OCI-LY1 (cell line): ENCODE data around the gene DOCK4.

ENCODE experiments used
- H2AFZ ChIP-seq: fragments of 200-600 bp; sonication (generic), shearing (Covaris generic); 2 replicates; pipeline ENCODE4 v1.6.0; 2014; ENCODE audit warnings: antibody characterized with exemption, mild to moderate bottlenecking, low read length
- H3F3A ChIP-seq: fragments of 200-600 bp; sonication (generic), shearing (Covaris generic); 2 replicates; pipeline ENCODE4 v1.6.0; 2014; ENCODE audit warnings: mild to moderate bottlenecking, antibody characterized with exemption, low read length, moderate library complexity; ENCODE audit not compliant: insufficient read depth
- H3K27ac ChIP-seq: fragments of 200-600 bp; sonication (generic); 2 replicates; pipeline ENCODE4 v1.5.1; 2014; ENCODE audit warnings: low read length, mixed run types, mild to moderate bottlenecking, low read depth; ENCODE audit not compliant: poor library complexity, severe bottlenecking
- H3K27me3 ChIP-seq: fragments of 200-600 bp; sonication (generic); 2 replicates; pipeline ENCODE4 v1.6.0; 2014; ENCODE audit warnings: antibody characterized with exemption, mild to moderate bottlenecking, low read length, moderate library complexity; ENCODE audit not compliant: insufficient read depth
- H3K36me3 ChIP-seq: fragments of 200-600 bp; sonication (generic); 2 replicates; pipeline ENCODE4 v1.6.1; 2014; ENCODE audit warnings: mild to moderate bottlenecking, antibody characterized with exemption, low read length, moderate library complexity, mixed read lengths; ENCODE audit not compliant: insufficient read depth
- H3K4me1 ChIP-seq: fragments of 200-600 bp; sonication (generic); 2 replicates; pipeline ENCODE4 v1.5.1; 2014; ENCODE audit warnings: mild to moderate bottlenecking, low read length, moderate library complexity; ENCODE audit not compliant: insufficient read depth, severe bottlenecking
- H3K4me2 ChIP-seq: fragments of 200-600 bp; sonication (generic), shearing (Covaris generic); 2 replicates; pipeline ENCODE4 v1.6.1; 2014; ENCODE audit warnings: low read length
- H3K4me3 ChIP-seq: fragments of 200-600 bp; sonication (generic); 2 replicates; pipeline ENCODE4 v1.5.1; 2014; ENCODE audit warnings: low read length, low read depth, mild to moderate bottlenecking, mixed read lengths; ENCODE audit not compliant: poor library complexity, severe bottlenecking
- H3K79me2 ChIP-seq: fragments of 200-600 bp; shearing (Covaris generic); 2 replicates; pipeline ENCODE4 v1.6.1; 2016; ENCODE audit warnings: mixed run types, low read length, mixed read lengths; ENCODE audit not compliant: insufficient read depth
- H3K9ac ChIP-seq: fragments of 200-600 bp; sonication (generic), shearing (Covaris generic); 2 replicates; pipeline ENCODE4 v1.6.1; 2014; ENCODE audit warnings: mild to moderate bottlenecking, low read length, mixed read lengths
- H3K9me2 ChIP-seq: fragments of 200-600 bp; sonication (generic), shearing (Covaris generic); 2 replicates; pipeline ENCODE4 v1.6.1; 2014; ENCODE audit warnings: low read depth, mild to moderate bottlenecking, low read length, mixed read lengths
- H3K9me3 ChIP-seq: fragments of 200-600 bp; shearing (Covaris generic); 2 replicates; pipeline ENCODE4 v1.6.1; 2014; ENCODE audit warnings: low read length, mixed read lengths
- H4K20me1 ChIP-seq: fragments of 200-600 bp; sonication (generic), shearing (Covaris generic); 2 replicates; pipeline ENCODE4 v1.6.0; 2016; ENCODE audit warnings: mild to moderate bottlenecking, low read length; ENCODE audit not compliant: insufficient read depth
- EZH2 ChIP-seq: fragments of 200-600 bp; sonication (generic), shearing (Covaris generic); IDR thresholded peaks from 2 replicates; pipeline ENCODE4 v1.8.0; 2017; ENCODE audit warnings: borderline replicate concordance, mixed run types, mild to moderate bottlenecking, antibody characterized with exemption, low read length, moderate library complexity, mixed read lengths
- TF ChIP-seq, protein P1 (sequence below): fragments of 200-600 bp; sonication (generic), shearing (Covaris generic); IDR thresholded peaks from 2 replicates; pipeline ENCODE4 v1.5.1; 2017; ENCODE audit warnings: mild to moderate bottlenecking, antibody characterized with exemption, low read length, moderate library complexity, mixed read lengths

Gene DOCK4

DNA sequence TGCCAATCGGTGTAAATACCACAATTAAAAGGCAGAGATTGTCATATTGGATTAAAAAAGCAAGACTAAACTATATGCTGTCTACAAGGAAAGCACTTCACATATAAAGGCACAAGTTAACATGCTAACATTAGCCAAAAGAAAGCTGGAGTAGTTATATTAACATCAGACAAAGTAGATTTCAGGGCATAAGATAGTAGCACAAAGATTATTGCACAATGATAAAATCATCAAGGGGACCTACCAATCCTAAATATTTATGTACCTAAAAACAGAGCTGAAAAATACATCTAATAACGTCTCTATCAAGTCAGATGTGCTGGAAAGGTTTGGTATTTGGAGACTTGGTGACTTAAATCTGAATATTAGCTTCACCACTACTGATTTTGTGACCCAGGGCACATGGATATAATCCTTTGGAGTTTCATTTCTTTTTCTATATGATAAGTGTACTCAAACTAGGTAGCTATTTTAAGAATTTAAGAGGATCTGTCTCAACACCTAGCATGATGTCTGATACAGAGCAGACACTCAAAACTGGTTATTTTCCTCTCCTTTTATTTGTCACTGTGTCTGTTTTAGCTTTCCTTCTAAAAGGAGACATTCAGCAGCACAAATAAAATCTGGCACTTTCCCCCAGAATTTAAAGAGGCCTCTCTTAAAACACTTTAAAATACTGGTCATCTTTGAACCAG lies 156.5 kb downstream of the DOCK4 start:
- Histone ChIP-seq H3K27ac (no peak overlapping the region), H3K36me3 (no peaks in the 10 kb centered on the region), H3K4me2 (no peak overlapping the region), H4K20me1 (no peaks in the 10 kb centered on the region), H3K27me3 (no peaks in the 10 kb centered on the region), H3K9me3 (0 out of 2 replicates have a peak, but pooled peaks cover 2% of the 10 kb centered on the region), H3F3A (no peaks in the 10 kb centered on the region), H3K4me1 (no peaks in the 10 kb centered on the region), H2AFZ (no peak overlapping the region), H3K9me2 (no peaks in the 10 kb centered on the region), H3K4me3 (no peak overlapping the region), H3K79me2 (no peaks in the 10 kb centered on the region), H3K9ac (no peak overlapping the region)
- no peak for TF ChIP-seq EZH2
- TF ChIP-seq, protein P1, sequence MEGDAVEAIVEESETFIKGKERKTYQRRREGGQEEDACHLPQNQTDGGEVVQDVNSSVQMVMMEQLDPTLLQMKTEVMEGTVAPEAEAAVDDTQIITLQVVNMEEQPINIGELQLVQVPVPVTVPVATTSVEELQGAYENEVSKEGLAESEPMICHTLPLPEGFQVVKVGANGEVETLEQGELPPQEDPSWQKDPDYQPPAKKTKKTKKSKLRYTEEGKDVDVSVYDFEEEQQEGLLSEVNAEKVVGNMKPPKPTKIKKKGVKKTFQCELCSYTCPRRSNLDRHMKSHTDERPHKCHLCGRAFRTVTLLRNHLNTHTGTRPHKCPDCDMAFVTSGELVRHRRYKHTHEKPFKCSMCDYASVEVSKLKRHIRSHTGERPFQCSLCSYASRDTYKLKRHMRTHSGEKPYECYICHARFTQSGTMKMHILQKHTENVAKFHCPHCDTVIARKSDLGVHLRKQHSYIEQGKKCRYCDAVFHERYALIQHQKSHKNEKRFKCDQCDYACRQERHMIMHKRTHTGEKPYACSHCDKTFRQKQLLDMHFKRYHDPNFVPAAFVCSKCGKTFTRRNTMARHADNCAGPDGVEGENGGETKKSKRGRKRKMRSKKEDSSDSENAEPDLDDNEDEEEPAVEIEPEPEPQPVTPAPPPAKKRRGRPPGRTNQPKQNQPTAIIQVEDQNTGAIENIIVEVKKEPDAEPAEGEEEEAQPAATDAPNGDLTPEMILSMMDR, result no peak

DNA sequence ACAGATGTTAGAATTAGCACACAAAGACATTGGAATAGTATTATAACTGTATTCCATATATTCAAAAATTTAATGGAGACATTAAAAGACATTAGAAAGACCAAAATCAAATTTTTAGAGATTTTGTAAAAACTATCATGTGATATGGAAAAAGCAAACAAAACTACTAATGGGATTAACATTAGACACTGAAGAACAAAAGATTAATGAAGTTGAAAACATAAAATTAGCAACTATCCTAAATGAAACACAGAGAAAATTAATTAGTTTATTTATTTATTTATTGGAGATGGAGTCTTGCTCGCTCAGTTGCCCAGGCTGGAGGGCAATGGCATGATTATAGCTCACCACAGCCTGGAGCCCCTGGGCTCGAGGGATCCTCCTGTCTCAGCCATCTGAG lies 158.8 kb downstream of the DOCK4 start:
- no peak overlapping the region for H3K4me3 ChIP-seq
- no peaks in the 10 kb centered on the region for H3K4me1 ChIP-seq
- 0 out of 2 replicates have a peak, but pooled peaks cover 2% of the 10 kb centered on the region for H3K9me3 ChIP-seq
- H3K9ac ChIP-seq, result no peak overlapping the region
- no peaks in the 10 kb centered on the region for H3K36me3 ChIP-seq
- no peak overlapping the region for H3K27ac ChIP-seq
- H2AFZ ChIP-seq, result no peak overlapping the region
- TF ChIP-seq, protein P1, result no peak
- no peak for TF ChIP-seq EZH2
- H4K20me1 ChIP-seq, result no peaks in the 10 kb centered on the region
- H3K27me3 ChIP-seq, result no peaks in the 10 kb centered on the region
- H3K4me2 ChIP-seq, result no peak overlapping the region
- H3F3A ChIP-seq, result no peaks in the 10 kb centered on the region
- no peaks in the 10 kb centered on the region for H3K9me2 ChIP-seq
- no peaks in the 10 kb centered on the region for H3K79me2 ChIP-seq

DNA sequence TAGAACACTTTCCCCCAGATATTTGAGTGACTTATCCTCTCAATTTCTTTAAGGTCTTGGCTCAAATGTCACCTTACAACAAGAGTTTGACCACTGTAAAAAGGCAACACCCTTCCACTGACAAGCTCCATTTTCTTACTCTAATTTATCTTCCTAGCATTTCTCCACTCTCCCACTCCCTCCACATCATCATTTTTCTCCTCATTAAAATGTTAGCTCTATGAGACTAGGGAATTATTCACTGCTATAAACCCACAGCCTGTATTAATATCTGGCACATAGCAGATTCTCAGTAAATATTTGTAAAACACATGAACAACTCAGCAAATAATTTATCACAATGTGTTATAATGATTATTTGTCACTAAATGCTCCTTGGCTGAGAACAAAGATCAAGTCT lies 161.0 kb downstream of the DOCK4 start:
- Histone ChIP-seq H3K79me2 (no peaks in the 10 kb centered on the region), H3K36me3 (no peaks in the 10 kb centered on the region), H3K9me2 (no peaks in the 10 kb centered on the region), H3K9me3 (0 out of 2 replicates have a peak, but pooled peaks cover 2% of the 10 kb centered on the region), H3K4me1 (no peaks in the 10 kb centered on the region), H3K4me3 (no peak overlapping the region), H3K4me2 (no peak overlapping the region), H3K27me3 (no peaks in the 10 kb centered on the region), H3F3A (no peaks in the 10 kb centered on the region), H4K20me1 (no peaks in the 10 kb centered on the region), H2AFZ (no peak overlapping the region), H3K9ac (no peak overlapping the region), H3K27ac (no peak overlapping the region)
- TF ChIP-seq, protein P1, result no peak
- no peak for TF ChIP-seq EZH2
